Measurements from ENCODE around the gene NATD1.

The NATD1 gene

GRCh38 chr17:21289902-21290571 lies 36.8 kb upstream of the NATD1 start:
- no peak for DNase-seq (ENCODE audit: low spot score)

- no peak for DNase-seq (ENCODE audit: low spot score)
Measured at GRCh38 chr17:21289175-21289901, 36.1 kb upstream of the NATD1 start.

- no peak for DNase-seq (ENCODE audit: low spot score)
Measured at GRCh38 chr17:21288571-21289017, 35.4 kb upstream of the NATD1 start.

GRCh38 chr17:21287703-21288449 lies 34.7 kb upstream of the NATD1 start:
- DNase-seq (ENCODE audit: low spot score): peak; percentile 95

GRCh38 chr17:21286909-21287702 lies 33.9 kb upstream of the NATD1 start:
- no peak for DNase-seq (ENCODE audit: low spot score)

GRCh38 chr17:21286066-21286770 lies 33.0 kb upstream of the NATD1 start:
- DNase-seq (ENCODE audit: low spot score): peak; percentile 99

GRCh38 chr17:21285164-21286065 lies 32.2 kb upstream of the NATD1 start:
- no peak for DNase-seq (ENCODE audit: low spot score)

- DNase-seq (ENCODE audit: low spot score): peak; percentile 99
Measured at GRCh38 chr17:21284319-21285163, 31.3 kb upstream of the NATD1 start, which contains the start of gene MAP2K3. MAP2K3 (plus strand) TSS chr17:21284711; CDS start chr17:21284921, 210 bp downstream.

GRCh38 chr17:21283482-21284318 lies 30.5 kb upstream of the NATD1 start:
- DNase-seq (ENCODE audit: low spot score): no peak

GRCh38 chr17:21282850-21283249 lies 29.6 kb upstream of the NATD1 start:
- DNase-seq (ENCODE audit: low spot score): no peak

GRCh38 chr17:21282231-21282630 lies 29.0 kb upstream of the NATD1 start:
- DNase-seq (ENCODE audit: low spot score): peak; percentile 96

- DNase-seq (ENCODE audit: low spot score): peak; percentile 92
Measured at GRCh38 chr17:21280081-21280518, 26.9 kb upstream of the NATD1 start.

GRCh38 chr17:21279582-21279981 lies 26.4 kb upstream of the NATD1 start:
- DNase-seq (ENCODE audit: low spot score): no peak

- no peak for DNase-seq (ENCODE audit: low spot score)
Measured at GRCh38 chr17:21279198-21279535, 26.0 kb upstream of the NATD1 start.

- DNase-seq (ENCODE audit: low spot score): no peak
Measured at GRCh38 chr17:21278450-21279197, 25.4 kb upstream of the NATD1 start.

GRCh38 chr17:21277332-21277731 lies 24.1 kb upstream of the NATD1 start:
- no peak for DNase-seq (ENCODE audit: low spot score)

GRCh38 chr17:21276264-21276588 lies 23.0 kb upstream of the NATD1 start:
- DNase-seq (ENCODE audit: low spot score): no peak
